HepG2 (cell line): ENCODE measurements around the gene PPIA.

ENCODE experiments used
- CTCF ChIP-seq: sonication (generic); formaldehyde crosslinking; IDR thresholded peaks from 2 replicates; pipeline ENCODE4 v1.5.0; 2020; ENCODE audit warnings: mild to moderate bottlenecking, missing genetic modification reagents, moderate library complexity
- DRAP1 ChIP-seq: IDR thresholded peaks from 2 replicates; pipeline ENCODE4 v1.6.1; 2016; ENCODE audit warnings: missing genetic modification reagents, missing compliant biosample characterization
- EZH2 ChIP-seq: conservative IDR thresholded peaks from 2 replicates; pipeline ENCODE4 v1.6.1; 2012; ENCODE audit warnings: mild to moderate bottlenecking, low read depth, low read length, moderate library complexity
- POLR2A ChIP-seq, 2 experiments: IDR thresholded peaks; 2 replicates each; pipeline ENCODE4 v1.6.1; 2011; ENCODE audit warnings: low read depth in 2 of 2, low read length in 2 of 2, mild to moderate bottlenecking in 1 of 2, moderate library complexity in 1 of 2; ENCODE audit not compliant: insufficient read depth in 1 of 2
- STAG1 ChIP-seq: sonication (generic); formaldehyde crosslinking; IDR thresholded peaks from 2 replicates; pipeline ENCODE4 v1.4.0; 2020; ENCODE audit warnings: missing genetic modification reagents
- ZIK1 ChIP-seq: sonication (generic); formaldehyde crosslinking; IDR thresholded peaks from 2 replicates; pipeline ENCODE4 v1.5.0; 2020; ENCODE audit warnings: mild to moderate bottlenecking, low read depth, missing genetic modification reagents, borderline replicate concordance
- ZNF282 ChIP-seq: fragments of 450-650 bp; IDR thresholded peaks from 2 replicates; pipeline ENCODE4 v1.6.1; 2018; ENCODE audit not compliant: partially characterized antibody
- ZNF432 ChIP-seq: sonication (generic); formaldehyde crosslinking; IDR thresholded peaks from 2 replicates; pipeline ENCODE4 v1.5.0; 2020; ENCODE audit warnings: missing genetic modification reagents, mild to moderate bottlenecking, borderline replicate concordance
- ZNF660 ChIP-seq: sonication (generic); formaldehyde crosslinking; IDR thresholded peaks from 2 replicates; pipeline ENCODE4 v1.5.1; 2020; ENCODE audit warnings: mild to moderate bottlenecking, low read depth, missing genetic modification reagents, borderline replicate concordance
- ZNF670 ChIP-seq: sonication (generic); formaldehyde crosslinking; IDR thresholded peaks from 2 replicates; pipeline ENCODE4 v1.8.0; 2022; ENCODE audit warnings: mild to moderate bottlenecking, missing genetic modification reagents, borderline replicate concordance

- no peak for TF ChIP-seq ZIK1 (CRISPR knock-in tag)
- TF ChIP-seq ZNF670 (CRISPR knock-in tag): no peak
- no peak for TF ChIP-seq ZNF282
- no peak for TF ChIP-seq ZNF432 (CRISPR knock-in tag)
- TF ChIP-seq POLR2A (IDR thresholded peaks at IDR 0.05; ENCODE audit: insufficient read depth in 1 of 2, low read depth in 2 of 2, low read length in 2 of 2): no peak
- no peak for TF ChIP-seq DRAP1 (CRISPR knock-in tag)
- TF ChIP-seq CTCF: no peak
- TF ChIP-seq EZH2: no peak
- no peak for TF ChIP-seq STAG1 (CRISPR knock-in tag)
- no peak for TF ChIP-seq ZNF660 (CRISPR knock-in tag)
Measured at GRCh38 chr7:44838751-44839150, 42.3 kb downstream of the PPIA start.
